Small intestine (tissue), 7 donors: ENCODE results near the gene IL1RAPL1. TPM values are rescaled to one million over a fixed set of nuclear protein-coding genes. Genes with fewer than 3 reads are reported as not detected.

ENCODE experiments used
- DNase-seq, 2 donors: peaks; one replicate each; pipeline versions ENCODE4 v3.0.0 to v3.0.0-alpha.2; 2013
- FAIRE-seq: peaks from 2 replicates; lab custom pipeline; 2012; peaks lifted over from hg19 to GRCh38; lab: Jason Lieb, UNC
- H3K27ac ChIP-seq, 3 donors: one replicate each; pipeline ENCODE4 v1.5.1; 2013; ENCODE audit warnings: low read length in 2 of 3, mild to moderate bottlenecking in 2 of 3, control low read depth in 1 of 3, inconsistent platforms in 1 of 3, low read depth in 1 of 3, moderate library complexity in 1 of 3
- H3K27me3 ChIP-seq, 3 donors: one replicate each; pipeline ENCODE4 v1.6.1; 2013; ENCODE audit warnings: low read length in 3 of 3, inconsistent platforms in 1 of 3; ENCODE audit not compliant: control insufficient read depth in 3 of 3, insufficient read depth in 3 of 3
- H3K36me3 ChIP-seq, 3 donors: one replicate each; pipeline ENCODE4 v1.6.1; 2013; ENCODE audit warnings: low read length in 3 of 3, inconsistent platforms in 1 of 3, low read depth in 1 of 3, mild to moderate bottlenecking in 1 of 3, moderate library complexity in 1 of 3; ENCODE audit not compliant: control insufficient read depth in 3 of 3, insufficient read depth in 2 of 3
- H3K4me1 ChIP-seq, 3 donors: one replicate each; pipeline ENCODE4 v1.6.1; 2013; ENCODE audit warnings: low read length in 2 of 3, inconsistent platforms in 1 of 3, low read depth in 1 of 3, mild to moderate bottlenecking in 1 of 3, moderate library complexity in 1 of 3; ENCODE audit not compliant: control insufficient read depth in 3 of 3, insufficient read depth in 2 of 3
- H3K4me3 ChIP-seq, 3 donors: one replicate each; pipeline ENCODE4 v1.5.1; 2013; ENCODE audit warnings: low read length in 3 of 3, control low read depth in 1 of 3, inconsistent platforms in 1 of 3, low read depth in 1 of 3, mild to moderate bottlenecking in 1 of 3, moderate library complexity in 1 of 3
- H3K9me3 ChIP-seq, 2 donors: one replicate each; pipeline ENCODE4 v1.6.1; 2013; ENCODE audit warnings: low read depth in 1 of 2, low read length in 1 of 2; ENCODE audit not compliant: control insufficient read depth in 2 of 2, insufficient read depth in 1 of 2
- WGBS, 3 donors: extraction: QIAGEN DNeasy Blood & Tissue Kit; methylation state at CpG; one replicate each; pipeline ENCODE4 v1.1.7; 2013; 5-methylcytosine and 5-hydroxymethylcytosine counted together
- polyA plus RNA-seq, 4 donors: library from polyadenylated mRNA; stranded (reverse) in 3 of 4; unstranded in 1 of 4; fragments of 200-250 nt in 3 of 4; fragments of 120-200 nt in 1 of 4; gene quantifications; one replicate each; pipeline versions ENCODE4 v1.2.1 to v1.2.3, GENCODE V29; 2013
- donor health status: healthy with polysubstance abuse.
- donor health status: control.
- donor health status: control.
- donor health status: Bipolar disorder and iron deficiency.
- donor health status: healthy.

IL1RAPL1 gene
- polyA plus RNA-seq, 4 donors: 0.04 to 0.27 TPM; not detected in 2

GRCh38 chrX:29762006-29762405 is 1174.8 kb downstream of the IL1RAPL1 start:
- H3K4me3 ChIP-seq: no peak overlapping the region
- no peaks in the 10 kb centered on the region for H3K27me3 ChIP-seq
- H3K4me1 ChIP-seq: no peaks in the 10 kb centered on the region
- DNase-seq: no peak
- H3K36me3 ChIP-seq: no peaks in the 10 kb centered on the region
- H3K9me3 ChIP-seq: no peaks in the 10 kb centered on the region
- 61 to 79% (median 72%) methylated on average over 4 of the region's 4 CpGs for WGBS, 3 donors
- H3K27ac ChIP-seq: no peak overlapping the region
- FAIRE-seq: no peak

- H3K36me3 ChIP-seq: no peaks in the 10 kb centered on the region
- H3K27ac ChIP-seq: no peak overlapping the region
- DNase-seq (no peak), FAIRE-seq (no peak)
- no peaks in the 10 kb centered on the region for H3K27me3 ChIP-seq
- no peaks in the 10 kb centered on the region for H3K9me3 ChIP-seq
- no peak overlapping the region for H3K4me3 ChIP-seq
- 67 to 90% (median 75%) methylated on average over 5 of the region's 5 CpGs for WGBS, 3 donors
- no peaks in the 10 kb centered on the region for H3K4me1 ChIP-seq
These were observed 1188.6 kb downstream of the IL1RAPL1 start for GRCh38 chrX:29775890-29776289.

- H3K27ac ChIP-seq: no peak overlapping the region
- no peaks in the 10 kb centered on the region for H3K27me3 ChIP-seq
- no peaks in the 10 kb centered on the region for H3K4me1 ChIP-seq
- 63 to 75% (median 71%) methylated on average over 2 of the region's 2 CpGs for WGBS, 3 donors
- FAIRE-seq (no peak), DNase-seq (no peak)
- H3K9me3 ChIP-seq: no peaks in the 10 kb centered on the region
- no peaks in the 10 kb centered on the region for H3K36me3 ChIP-seq
- no peak overlapping the region for H3K4me3 ChIP-seq
These were observed 1200.4 kb downstream of the IL1RAPL1 start for GRCh38 chrX:29787656-29788055.

- Histone ChIP-seq H3K36me3 (no peaks in the 10 kb centered on the region), H3K4me3 (no peak overlapping the region), H3K27me3 (no peaks in the 10 kb centered on the region), H3K9me3 (no peaks in the 10 kb centered on the region), H3K4me1 (no peaks in the 10 kb centered on the region), H3K27ac (no peak overlapping the region)
- 59 to 75% (median 69%) methylated on average over 4 of the region's 4 CpGs for WGBS, 3 donors
- DNase-seq (no peak), FAIRE-seq (no peak)
These were observed 1201.9 kb downstream of the IL1RAPL1 start for GRCh38 chrX:29788991-29789699.

GRCh38 chrX:29792335-29792734 is 1205.1 kb downstream of the IL1RAPL1 start:
- 61 to 83% (median 73%) methylated on average over 5 of the region's 5 CpGs for WGBS, 3 donors
- Histone ChIP-seq H3K4me3 (no peak overlapping the region), H3K27ac (no peak overlapping the region), H3K4me1 (no peaks in the 10 kb centered on the region), H3K9me3 (no peaks in the 10 kb centered on the region), H3K36me3 (no peaks in the 10 kb centered on the region), H3K27me3 (no peaks in the 10 kb centered on the region)
- no peak for DNase-seq
- FAIRE-seq: no peak

GRCh38 chrX:29797156-29797555 is 1209.9 kb downstream of the IL1RAPL1 start:
- H3K9me3 ChIP-seq: no peaks in the 10 kb centered on the region
- FAIRE-seq (no peak), DNase-seq (no peak)
- no peak overlapping the region for H3K27ac ChIP-seq
- WGBS, 3 donors: 33 to 83% (median 46%) methylated on average over 2 of the region's 2 CpGs
- no peaks in the 10 kb centered on the region for H3K4me1 ChIP-seq
- no peaks in the 10 kb centered on the region for H3K36me3 ChIP-seq
- H3K4me3 ChIP-seq: no peak overlapping the region
- H3K27me3 ChIP-seq: no peaks in the 10 kb centered on the region

GRCh38 chrX:29798469-29798868 is 1211.2 kb downstream of the IL1RAPL1 start:
- FAIRE-seq (no peak), DNase-seq (no peak)
- Histone ChIP-seq H3K27me3 (no peaks in the 10 kb centered on the region), H3K9me3 (no peaks in the 10 kb centered on the region), H3K36me3 (no peaks in the 10 kb centered on the region), H3K4me3 (no peak overlapping the region), H3K27ac (no peak overlapping the region), H3K4me1 (no peaks in the 10 kb centered on the region)
- 73 to 92% (median 87%) methylated on average over 2 of the region's 2 CpGs for WGBS, 3 donors

GRCh38 chrX:29813174-29813573 is 1225.9 kb downstream of the IL1RAPL1 start:
- Histone ChIP-seq H3K27me3 (no peaks in the 10 kb centered on the region), H3K4me1 (no peaks in the 10 kb centered on the region), H3K9me3 (no peaks in the 10 kb centered on the region), H3K27ac (no peak overlapping the region), H3K4me3 (no peak overlapping the region), H3K36me3 (no peaks in the 10 kb centered on the region)
- FAIRE-seq (no peak), DNase-seq (no peak)
